CD14-positive monocyte (primary cell): Measurements from ENCODE around the gene CLIP4. TPM values are rescaled to one million over a fixed set of nuclear protein-coding genes. Genes with fewer than 3 reads are reported as not detected.

Experiments
- DNase-seq, 3 donors: peaks; one replicate each; pipeline ENCODE4 v3.0.0-alpha.2; 2011 to 2022
- H2AFZ ChIP-seq: 2 replicates; pipeline ENCODE4 v1.6.0; 2012; ENCODE audit warnings: mild to moderate bottlenecking, low read depth, low read length, inconsistent platforms; ENCODE audit not compliant: insufficient read depth, poor library complexity, severe bottlenecking
- H3K27ac ChIP-seq, 2 donors: 1 replicate in 1 of 2; 2 replicates in 1 of 2; pipeline ENCODE4 v1.5.1; 2012 to 2013; ENCODE audit warnings: low read length in 2 of 2, control low read depth in 1 of 2, inconsistent platforms in 1 of 2, low read depth in 1 of 2, mild to moderate bottlenecking in 1 of 2
- H3K27me3 ChIP-seq, 2 donors: one replicate each; pipeline versions ENCODE4 v1.6.0 to v1.6.1; 2011 to 2013; ENCODE audit warnings: low read length in 2 of 2; ENCODE audit not compliant: control insufficient read depth in 2 of 2, insufficient read depth in 2 of 2
- H3K36me3 ChIP-seq, 2 donors: replicated peaks in 1 of 2; 1 replicate in 1 of 2; 2 replicates in 1 of 2; pipeline versions ENCODE4 v1.5.1 to v1.6.1; 2012 to 2013; ENCODE audit warnings: low read length in 2 of 2, control low read depth in 1 of 2, inconsistent platforms in 1 of 2, mild to moderate bottlenecking in 1 of 2; ENCODE audit not compliant: insufficient read depth in 2 of 2, control insufficient read depth in 1 of 2
- H3K4me1 ChIP-seq, 2 donors: 1 replicate in 1 of 2; 2 replicates in 1 of 2; pipeline versions ENCODE4 v1.5.1 to v1.6.1; 2012 to 2013; ENCODE audit warnings: low read length in 2 of 2, control low read depth in 1 of 2, inconsistent platforms in 1 of 2, mild to moderate bottlenecking in 1 of 2, moderate library complexity in 1 of 2; ENCODE audit not compliant: insufficient read depth in 2 of 2, control insufficient read depth in 1 of 2
- H3K4me2 ChIP-seq: replicated peaks from 2 replicates; pipeline ENCODE3; 2012; ENCODE audit warnings: low read length, moderate library complexity, mild to moderate bottlenecking; ENCODE audit not compliant: poor library complexity, severe bottlenecking; ENCODE audit errors: extremely low read depth
- H3K4me3 ChIP-seq, 3 experiments: fragments of 200-600 bp in 1 of 3; sonication (generic) in 1 of 3; replicated peaks in 1 of 3; 1 replicate in 2 of 3; 2 replicates in 1 of 3; pipeline ENCODE4 v1.5.1; 2011 to 2013; ENCODE audit warnings: low read length in 3 of 3, mild to moderate bottlenecking in 3 of 3, control low read depth in 2 of 3, low read depth in 2 of 3, inconsistent platforms in 1 of 3, moderate library complexity in 1 of 3
- H3K79me2 ChIP-seq: 2 replicates; pipeline ENCODE4 v1.6.0; 2012; ENCODE audit warnings: mild to moderate bottlenecking, control low read depth, inconsistent platforms, low read length, moderate library complexity; ENCODE audit not compliant: insufficient read depth
- H3K9ac ChIP-seq: 2 replicates; pipeline ENCODE4 v1.6.0; 2017; ENCODE audit warnings: low read length, mild to moderate bottlenecking; ENCODE audit not compliant: insufficient read depth, poor library complexity, severe bottlenecking
- H3K9me3 ChIP-seq, 2 donors: replicated peaks in 1 of 2; 1 replicate in 1 of 2; 2 replicates in 1 of 2; pipeline versions ENCODE4 v1.5.1 to v1.6.1; 2012 to 2013; ENCODE audit warnings: low read length in 2 of 2, control low read depth in 1 of 2; ENCODE audit not compliant: control insufficient read depth in 1 of 2, insufficient read depth in 1 of 2
- H4K20me1 ChIP-seq: 2 replicates; pipeline ENCODE4 v1.6.0; 2012; ENCODE audit warnings: mild to moderate bottlenecking, low read length, control low read depth, moderate library complexity; ENCODE audit not compliant: insufficient read depth
- H3K27ac Mint-ChIP-seq, 7 donors: one replicate each; pipeline ENCODE4 v1.8.0; 2020; ENCODE audit warnings: mild to moderate bottlenecking in 7 of 7, mixed read lengths in 7 of 7, moderate library complexity in 6 of 7, inconsistent platforms in 2 of 7
- H3K27me3 Mint-ChIP-seq, 3 donors: one replicate each; pipeline ENCODE4 v1.8.0; 2021 to 2022; ENCODE audit warnings: low read depth in 3 of 3, mild to moderate bottlenecking in 3 of 3, mixed read lengths in 3 of 3, moderate library complexity in 3 of 3, inconsistent platforms in 1 of 3
- H3K36me3 Mint-ChIP-seq, 2 donors: one replicate each; pipeline ENCODE4 v1.8.0; 2020; ENCODE audit warnings: mixed read lengths in 2 of 2, inconsistent platforms in 1 of 2, mild to moderate bottlenecking in 1 of 2
- H3K4me1 Mint-ChIP-seq: one replicate; pipeline ENCODE4 v1.8.0; 2020; ENCODE audit warnings: mild to moderate bottlenecking, mixed read lengths
- H3K4me3 Mint-ChIP-seq, 2 donors: one replicate each; pipeline ENCODE4 v1.8.0; 2020; ENCODE audit warnings: mild to moderate bottlenecking in 2 of 2, mixed read lengths in 2 of 2, moderate library complexity in 1 of 2
- H3K9me3 Mint-ChIP-seq, 7 donors: one replicate each; pipeline ENCODE4 v1.8.0; 2020 to 2022; ENCODE audit warnings: mixed read lengths in 7 of 7, mild to moderate bottlenecking in 6 of 7, moderate library complexity in 6 of 7, inconsistent platforms in 2 of 7
- WGBS: methylation state at CpG from one replicate; pipeline ENCODE4 v1.1.5; 2013; ENCODE audit warnings: missing lambda C conversion rate; ENCODE audit not compliant: insufficient coverage; 5-methylcytosine and 5-hydroxymethylcytosine counted together
- intact Hi-C, 2 donors: fragments of 100-400 bp; cut with micrococcal nuclease; formaldehyde crosslinking; loops; one replicate each; pipeline versions ENCODE4 v1.15.0 to v1.15.1; 2023
- polyA plus RNA-seq, 3 donors: library from polyadenylated mRNA; depleted of rRNA in 1 of 3; unstranded in 2 of 3; stranded (reverse) in 1 of 3; fragments of 300-500 nt in 2 of 3; fragments of >200 nt in 1 of 3; fragmentation: Illumina TruSeq in 2 of 3; gene quantifications; 1 replicate in 2 of 3; 2 replicates in 1 of 3; pipeline ENCODE4 v1.2.3, GENCODE V29; 2012 to 2021
- TF ChIP-seq, protein P1 (sequence below): fragments of 200-600 bp; IDR thresholded peaks from one replicate; pipeline ENCODE4 v1.8.0; 2022; ENCODE audit warnings: antibody characterized with exemption, mild to moderate bottlenecking

Gene CLIP4
- polyA plus RNA-seq, 3 donors, result 19.6 to 29.8 (median 21.7) TPM

GRCh38 chr2:29105375-29105774, 9.8 kb upstream of the CLIP4 start:
- H3K27me3 ChIP-seq, result no peaks in the 10 kb centered on the region
- no peak overlapping the region for H3K27ac ChIP-seq
- Mint-ChIP-seq H3K4me1 (no peaks in the 10 kb centered on the region), H3K4me3 (no peak overlapping the region), H3K27me3 (peaks cover 1 to 7% (median 3%) of the 10 kb centered on the region in 3 donors), H3K36me3 (no peaks in the 10 kb centered on the region), H3K9me3 (no peaks in the 10 kb centered on the region), H3K27ac (peak overlapping the region in 1 of 7 donors; percentile 34)
- no peaks in the 10 kb centered on the region for H3K36me3 ChIP-seq
- TF ChIP-seq, protein P1, sequence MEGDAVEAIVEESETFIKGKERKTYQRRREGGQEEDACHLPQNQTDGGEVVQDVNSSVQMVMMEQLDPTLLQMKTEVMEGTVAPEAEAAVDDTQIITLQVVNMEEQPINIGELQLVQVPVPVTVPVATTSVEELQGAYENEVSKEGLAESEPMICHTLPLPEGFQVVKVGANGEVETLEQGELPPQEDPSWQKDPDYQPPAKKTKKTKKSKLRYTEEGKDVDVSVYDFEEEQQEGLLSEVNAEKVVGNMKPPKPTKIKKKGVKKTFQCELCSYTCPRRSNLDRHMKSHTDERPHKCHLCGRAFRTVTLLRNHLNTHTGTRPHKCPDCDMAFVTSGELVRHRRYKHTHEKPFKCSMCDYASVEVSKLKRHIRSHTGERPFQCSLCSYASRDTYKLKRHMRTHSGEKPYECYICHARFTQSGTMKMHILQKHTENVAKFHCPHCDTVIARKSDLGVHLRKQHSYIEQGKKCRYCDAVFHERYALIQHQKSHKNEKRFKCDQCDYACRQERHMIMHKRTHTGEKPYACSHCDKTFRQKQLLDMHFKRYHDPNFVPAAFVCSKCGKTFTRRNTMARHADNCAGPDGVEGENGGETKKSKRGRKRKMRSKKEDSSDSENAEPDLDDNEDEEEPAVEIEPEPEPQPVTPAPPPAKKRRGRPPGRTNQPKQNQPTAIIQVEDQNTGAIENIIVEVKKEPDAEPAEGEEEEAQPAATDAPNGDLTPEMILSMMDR, result no peak
- H3K4me2 ChIP-seq, result no peak overlapping the region
- H3K4me1 ChIP-seq, result no peaks in the 10 kb centered on the region
- no peaks in the 10 kb centered on the region for H4K20me1 ChIP-seq
- H2AFZ ChIP-seq, result no peak overlapping the region
- H3K79me2 ChIP-seq, result no peaks in the 10 kb centered on the region
- DNase-seq, result no peak
- no peaks in the 10 kb centered on the region for H3K9me3 ChIP-seq
- intact Hi-C loops, result no loop called here
- 75% methylated on average over 1 of the region's 2 CpGs for WGBS
- no peak overlapping the region for H3K9ac ChIP-seq
- H3K4me3 ChIP-seq, result no peak overlapping the region

DNA sequence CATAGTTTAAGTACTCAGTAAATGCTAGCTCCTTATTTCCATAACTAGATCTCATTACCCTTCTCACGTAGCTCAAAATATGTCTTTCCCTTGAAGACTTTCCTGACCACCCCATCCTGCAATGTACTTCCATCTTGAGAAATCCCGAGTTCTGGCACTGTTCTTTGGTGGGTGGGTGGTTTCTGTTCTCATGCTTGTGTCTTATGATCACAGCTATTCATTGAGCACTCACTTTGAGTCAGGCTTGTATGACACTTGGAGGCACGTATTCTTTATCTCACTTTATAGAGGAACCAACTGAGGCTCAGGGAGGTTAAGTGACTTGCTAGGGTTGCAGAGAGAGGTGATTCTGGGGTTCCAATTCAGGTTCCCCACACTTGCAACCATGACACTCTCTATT, 9.0 kb upstream of the CLIP4 start:
- no peak overlapping the region for H3K27ac Mint-ChIP-seq
- peaks cover 1 to 6% (median 3%) of the 10 kb centered on the region in 3 donors for H3K27me3 Mint-ChIP-seq
- H3K36me3 Mint-ChIP-seq, result no peaks in the 10 kb centered on the region
- no peaks in the 10 kb centered on the region for H3K27me3 ChIP-seq
- WGBS, result no CpG with 5 or more reads among the region's 3 CpGs
- no peaks in the 10 kb centered on the region for H3K4me1 ChIP-seq
- intact Hi-C loops, result no loop called here
- no peaks in the 10 kb centered on the region for H3K9me3 Mint-ChIP-seq
- H3K4me3 Mint-ChIP-seq, result no peak overlapping the region
- DNase-seq, result no peak
- no peak overlapping the region for H3K27ac ChIP-seq
- H3K9me3 ChIP-seq, result no peaks in the 10 kb centered on the region
- TF ChIP-seq, protein P1, result no peak
- no peaks in the 10 kb centered on the region for H3K4me1 Mint-ChIP-seq
- no peak overlapping the region for H3K9ac ChIP-seq
- H4K20me1 ChIP-seq, result no peaks in the 10 kb centered on the region
- H3K79me2 ChIP-seq, result no peaks in the 10 kb centered on the region
- no peaks in the 10 kb centered on the region for H3K36me3 ChIP-seq
- no peak overlapping the region for H2AFZ ChIP-seq
- no peak overlapping the region for H3K4me2 ChIP-seq
- no peak overlapping the region for H3K4me3 ChIP-seq
